Neuronal stem cell (in vitro differentiated cells): ENCODE measurements around the gene ENOX1.

Experiments
- DNase-seq: peaks from one replicate; pipeline ENCODE4 v3.0.0-alpha.2; 2013; ENCODE audit warnings: low spot score
- H2AFZ ChIP-seq: one replicate; pipeline ENCODE4 v1.6.1; 2013; ENCODE audit warnings: mild to moderate bottlenecking, low read length, inconsistent platforms
- H2AK5ac ChIP-seq: 2 replicates; pipeline ENCODE4 v1.6.1; 2013; ENCODE audit warnings: low read depth, mild to moderate bottlenecking, inconsistent platforms, low read length, moderate library complexity, mixed read lengths
- H2BK120ac ChIP-seq: 2 replicates; pipeline ENCODE4 v1.6.1; 2013; ENCODE audit warnings: low read depth, mild to moderate bottlenecking, inconsistent platforms, low read length, moderate library complexity, mixed read lengths
- H2BK12ac ChIP-seq: one replicate; pipeline ENCODE4 v1.6.1; 2013; ENCODE audit warnings: low read length, inconsistent platforms
- H2BK15ac ChIP-seq: 2 replicates; pipeline ENCODE4 v1.6.1; 2013; ENCODE audit warnings: mild to moderate bottlenecking, low read length, inconsistent platforms, mixed read lengths
- H2BK5ac ChIP-seq: one replicate; pipeline ENCODE4 v1.6.1; 2013; ENCODE audit warnings: inconsistent platforms, mild to moderate bottlenecking, low read length, moderate library complexity
- H3K14ac ChIP-seq: one replicate; pipeline ENCODE4 v1.6.1; 2013; ENCODE audit warnings: low read length, inconsistent platforms
- H3K18ac ChIP-seq: 2 replicates; pipeline ENCODE4 v1.6.1; 2013; ENCODE audit warnings: low read length, inconsistent platforms
- H3K23ac ChIP-seq: 2 replicates; pipeline ENCODE4 v1.6.1; 2013; ENCODE audit warnings: low read depth, mild to moderate bottlenecking, mixed read lengths, low read length, inconsistent platforms; ENCODE audit not compliant: poor library complexity
- H3K27ac ChIP-seq: replicated peaks from 3 replicates; pipeline ENCODE4 v1.5.1; 2013; ENCODE audit warnings: low read length, inconsistent platforms
- H3K27me3 ChIP-seq, 3 experiments: 2 replicates each; pipeline ENCODE4 v1.6.1; 2013; ENCODE audit warnings: low read length in 3 of 3, mild to moderate bottlenecking in 2 of 3, inconsistent platforms in 1 of 3, low read depth in 1 of 3, mixed read lengths in 1 of 3, moderate library complexity in 1 of 3; ENCODE audit not compliant: control insufficient read depth in 3 of 3, insufficient read depth in 3 of 3
- H3K36me3 ChIP-seq, 2 donors: replicated peaks in 1 of 2; 2 replicates each; pipeline ENCODE4 v1.6.1; 2013; ENCODE audit warnings: low read length in 2 of 2; ENCODE audit not compliant: control insufficient read depth in 2 of 2, insufficient read depth in 2 of 2
- H3K4ac ChIP-seq: 2 replicates; pipeline ENCODE4 v1.6.1; 2013; ENCODE audit warnings: inconsistent platforms, mild to moderate bottlenecking, low read length, moderate library complexity
- H3K4me1 ChIP-seq, 2 donors: 1 replicate in 1 of 2; 2 replicates in 1 of 2; pipeline ENCODE4 v1.6.1; 2013; ENCODE audit warnings: low read length in 2 of 2, low read depth in 1 of 2; ENCODE audit not compliant: control insufficient read depth in 2 of 2, insufficient read depth in 1 of 2
- H3K4me2 ChIP-seq: one replicate; pipeline ENCODE4 v1.6.1; 2013; ENCODE audit warnings: mild to moderate bottlenecking, low read length, inconsistent platforms; ENCODE audit not compliant: insufficient read depth, poor library complexity, severe bottlenecking
- H3K4me3 ChIP-seq, 2 donors: 2 replicates each; pipeline ENCODE4 v1.5.1; 2013; ENCODE audit warnings: low read length in 2 of 2, mild to moderate bottlenecking in 2 of 2, inconsistent platforms in 1 of 2, moderate library complexity in 1 of 2
- H3K79me1 ChIP-seq: one replicate; pipeline ENCODE4 v1.6.1; 2013; ENCODE audit warnings: low read depth, mild to moderate bottlenecking, inconsistent platforms, low read length, moderate library complexity
- H3K9ac ChIP-seq: one replicate; pipeline ENCODE4 v1.6.1; 2013; ENCODE audit warnings: mild to moderate bottlenecking, low read depth, low read length, inconsistent platforms; ENCODE audit not compliant: poor library complexity
- H3K9me3 ChIP-seq, 2 donors: replicated peaks in 1 of 2; 2 replicates each; pipeline versions ENCODE3 to v1.6.1; 2013; ENCODE audit warnings: low read length in 2 of 2, mild to moderate bottlenecking in 2 of 2, inconsistent platforms in 1 of 2, low read depth in 1 of 2, mixed read lengths in 1 of 2, moderate library complexity in 1 of 2; ENCODE audit not compliant: control insufficient read depth in 2 of 2, insufficient read depth in 1 of 2
- H4K8ac ChIP-seq: one replicate; pipeline ENCODE4 v1.6.1; 2013; ENCODE audit warnings: low read depth, mild to moderate bottlenecking, inconsistent platforms, low read length, moderate library complexity
- H4K91ac ChIP-seq: one replicate; pipeline ENCODE4 v1.6.1; 2013; ENCODE audit warnings: low read length, low read depth, mild to moderate bottlenecking, inconsistent platforms; ENCODE audit not compliant: poor library complexity
- WGBS, 2 donors: extraction: QIAGEN DNeasy Blood & Tissue Kit; methylation state at CpG; one replicate each; pipeline ENCODE4 v1.1.7; 2013; ENCODE audit warnings: missing lambda C conversion rate in 2 of 2, mixed read lengths in 1 of 2; ENCODE audit not compliant: insufficient read length in 2 of 2, insufficient replicate concordance in 1 of 2; ENCODE audit errors: extremely low coverage in 2 of 2; 5-methylcytosine and 5-hydroxymethylcytosine counted together

The ENOX1 gene

GRCh38 chr13:43469791-43470190 lies 317.0 kb downstream of the ENOX1 start:
- Histone ChIP-seq H3K4ac (no peak overlapping the region), H3K18ac (no peak overlapping the region), H2BK15ac (no peak overlapping the region), H3K4me1 (peaks cover 0 to 1% of the 10 kb centered on the region in 2 donors), H2BK5ac (no peak overlapping the region), H2BK120ac (no peak overlapping the region), H3K79me1 (no peaks in the 10 kb centered on the region), H4K8ac (no peak overlapping the region), H4K91ac (no peak overlapping the region), H3K27ac (no peak overlapping the region), H3K14ac (no peak overlapping the region), H3K9me3 (no peaks in the 10 kb centered on the region), H3K4me2 (no peak overlapping the region), H3K4me3 (no peak overlapping the region), H3K9ac (no peak overlapping the region), H3K27me3 (no peaks in the 10 kb centered on the region), H2BK12ac (no peak overlapping the region), H3K23ac (no peak overlapping the region), H3K36me3 (no peaks in the 10 kb centered on the region), H2AFZ (no peak overlapping the region), H2AK5ac (no peak overlapping the region)
- WGBS, 2 donors: no CpG with 5 or more reads among the region's 1 CpG
- no peak for DNase-seq

GRCh38 chr13:43464578-43465264 lies 322.1 kb downstream of the ENOX1 start:
- Histone ChIP-seq H3K9ac (no peak overlapping the region), H3K4ac (no peak overlapping the region), H3K4me3 (no peak overlapping the region), H3K27ac (no peak overlapping the region), H2AK5ac (no peak overlapping the region), H3K4me1 (no peaks in the 10 kb centered on the region), H2BK15ac (no peak overlapping the region), H2BK120ac (no peak overlapping the region), H3K4me2 (no peak overlapping the region), H3K14ac (no peak overlapping the region), H4K8ac (no peak overlapping the region), H2AFZ (no peak overlapping the region), H4K91ac (no peak overlapping the region), H3K23ac (no peak overlapping the region), H2BK12ac (no peak overlapping the region), H3K36me3 (no peaks in the 10 kb centered on the region), H3K9me3 (no peaks in the 10 kb centered on the region), H3K27me3 (no peaks in the 10 kb centered on the region), H2BK5ac (no peak overlapping the region), H3K79me1 (no peaks in the 10 kb centered on the region), H3K18ac (no peak overlapping the region)
- DNase-seq: no peak
- no CpG with 5 or more reads among the region's 3 CpGs for WGBS, 2 donors

GRCh38 chr13:43448605-43449336 lies 338.0 kb downstream of the ENOX1 start:
- WGBS, 2 donors: no CpG with 5 or more reads among the region's 10 CpGs
- Histone ChIP-seq H3K4me3 (no peak overlapping the region), H4K91ac (no peak overlapping the region), H3K9me3 (no peaks in the 10 kb centered on the region), H2AK5ac (no peak overlapping the region), H3K4me2 (no peak overlapping the region), H2BK5ac (no peak overlapping the region), H3K79me1 (no peaks in the 10 kb centered on the region), H3K36me3 (no peaks in the 10 kb centered on the region), H2BK12ac (no peak overlapping the region), H4K8ac (no peak overlapping the region), H3K14ac (no peak overlapping the region), H3K23ac (no peak overlapping the region), H2AFZ (peak overlapping the region; percentile 19), H2BK15ac (no peak overlapping the region), H3K4ac (no peak overlapping the region), H3K4me1 (no peaks in the 10 kb centered on the region), H3K27ac (no peak overlapping the region), H3K27me3 (no peaks in the 10 kb centered on the region), H3K18ac (no peak overlapping the region), H2BK120ac (no peak overlapping the region), H3K9ac (no peak overlapping the region)
- no peak for DNase-seq

- H3K9ac ChIP-seq: no peak overlapping the region
- H3K4ac ChIP-seq: no peak overlapping the region
- H3K27ac ChIP-seq: no peak overlapping the region
- no peak overlapping the region for H2AK5ac ChIP-seq
- H3K79me1 ChIP-seq: no peaks in the 10 kb centered on the region
- H2BK12ac ChIP-seq: no peak overlapping the region
- WGBS, 2 donors: no CpG with 5 or more reads among the region's 1 CpG
- no peak overlapping the region for H3K4me3 ChIP-seq
- DNase-seq: no peak
- no peak overlapping the region for H2BK5ac ChIP-seq
- H2BK15ac ChIP-seq: no peak overlapping the region
- H4K91ac ChIP-seq: no peak overlapping the region
- H2AFZ ChIP-seq: no peak overlapping the region
- no peak overlapping the region for H3K4me2 ChIP-seq
- H3K23ac ChIP-seq: no peak overlapping the region
- no peak overlapping the region for H2BK120ac ChIP-seq
- no peaks in the 10 kb centered on the region for H3K9me3 ChIP-seq
- H3K18ac ChIP-seq: no peak overlapping the region
- H4K8ac ChIP-seq: no peak overlapping the region
- H3K4me1 ChIP-seq: peaks cover 1 to 6% of the 10 kb centered on the region in 2 donors
- H3K14ac ChIP-seq: no peak overlapping the region
- no peaks in the 10 kb centered on the region for H3K27me3 ChIP-seq
- H3K36me3 ChIP-seq: no peaks in the 10 kb centered on the region
These were observed 340.6 kb downstream of the ENOX1 start for GRCh38 chr13:43446126-43446525.
